ENCODE data around the gene THPO. TPM values are rescaled to one million over a fixed set of nuclear protein-coding genes. Genes with fewer than 3 reads are reported as not detected.

The THPO gene
- total and polyA plus RNA-seq, 9 of the 15 experiments (the other 6 are each of a cell fraction or from before 2014, with no cell fraction given) = 0.11 to 1.1 (median 0.35) TPM; not detected in 1

GRCh38 chr3:184351511-184352148 is 26.4 kb downstream of the THPO start:
- H3K4me2 ChIP-seq (ENCODE audit: insufficient read depth, low read length) = no peak overlapping the region
- no peak for TF ChIP-seq GMEB1 (CRISPR knock-in tag; IDR thresholded peaks at IDR 0.05)
- peak; percentile 37 for TF ChIP-seq NFIC (IDR thresholded peaks at IDR 0.05)
- H3K27me3 ChIP-seq (ENCODE audit: control insufficient read depth in 2 of 2, insufficient read depth in 2 of 2, low read length in 2 of 2) = no peaks in the 10 kb centered on the region
- peaks cover 46 to 69% of the 10 kb centered on the region in 2 experiments for H3K4me1 ChIP-seq (replicated peaks in 1 of 2; ENCODE audit: control insufficient read depth in 2 of 2, insufficient read depth in 2 of 2, low read length in 2 of 2)
- peak overlapping the region in 1 of 2 experiments; percentile 85; a peak in 1 of 4 replicates for H3K9ac ChIP-seq (ENCODE audit: insufficient read depth in 1 of 2, low read depth in 2 of 2, low read length in 2 of 2)
- DNase-seq (ENCODE audit: extremely low read depth in 1 of 4, low spot score in 3 of 4) (no peak), FAIRE-seq (no peak), ATAC-seq (no peak)
- no peaks in the 10 kb centered on the region for H4K20me1 ChIP-seq (replicated peaks; ENCODE audit: control insufficient read depth, insufficient read depth, low read length)
- H3K9me1 ChIP-seq (ENCODE audit: control insufficient read depth, insufficient read depth, low read length) = peaks cover 2% of the 10 kb centered on the region
- H3K9me3 ChIP-seq (replicated peaks; ENCODE audit: control insufficient read depth, insufficient read depth, low read depth, low read length) = no peaks in the 10 kb centered on the region
- H3K79me2 ChIP-seq (ENCODE audit: control insufficient read depth, insufficient read depth, low read length) = peaks cover 2% of the 10 kb centered on the region; the same call in 2 of the 3 replicates
- 27% methylated on average over 9 of the region's 9 CpGs for WGBS (ENCODE audit: insufficient coverage, low coverage, missing lambda C conversion rate)
- ChIA-PET POLR2A (interaction anchor here (0.7 to 2.0 kb wide), 4 partner anchors 9 to 20 kb away, joined by 3 to 6 read pairs (median 4); no protein-coding TSS in a partner anchor), CTCF (ENCODE audit: low intra/inter-chr PET ratio) (interaction anchor here (0.6 kb wide), 1 partner anchor 416 kb away, joined by 3 read pairs; no protein-coding TSS in a partner anchor)
- no peak overlapping the region for H2AFZ ChIP-seq (ENCODE audit: low read depth, low read length)
- no peak overlapping the region for H3K27ac ChIP-seq (ENCODE audit: extremely low read depth, low read depth, low read length)
- no peak overlapping the region for H3K4me3 ChIP-seq
- BruUV-seq (replicated peaks) = no TSS peak
- peaks cover 71% of the 10 kb centered on the region; the same call in 2 of the 3 replicates for H3K36me3 ChIP-seq (ENCODE audit: control insufficient read depth, insufficient read depth, low read length)
- in situ Hi-C loops (cut with MboI) (no loop called here), intact Hi-C loops (cut with micrococcal nuclease) (no loop called here)

- in situ Hi-C loops (cut with MboI) (no loop called here), intact Hi-C loops (cut with micrococcal nuclease) (no loop called here)
- Histone ChIP-seq H3K27me3 (ENCODE audit: control insufficient read depth in 2 of 2, insufficient read depth in 2 of 2, low read length in 2 of 2) (no peaks in the 10 kb centered on the region), H3K9me1 (ENCODE audit: control insufficient read depth, insufficient read depth, low read length) (peaks cover 6% of the 10 kb centered on the region), H3K4me2 (ENCODE audit: insufficient read depth, low read length) (no peak overlapping the region), H2AFZ (ENCODE audit: low read depth, low read length) (no peak overlapping the region), H3K36me3 (ENCODE audit: control insufficient read depth, insufficient read depth, low read length) (peaks cover 68% of the 10 kb centered on the region; the same call in 2 of the 3 replicates), H3K4me3 (no peak overlapping the region), H3K27ac (ENCODE audit: extremely low read depth, low read depth, low read length) (no peak overlapping the region), H3K79me2 (ENCODE audit: control insufficient read depth, insufficient read depth, low read length) (peaks cover 8% of the 10 kb centered on the region; the same call in 2 of the 3 replicates), H3K4me1 (replicated peaks in 1 of 2; ENCODE audit: control insufficient read depth in 2 of 2, insufficient read depth in 2 of 2, low read length in 2 of 2) (peaks cover 56 to 78% of the 10 kb centered on the region in 2 experiments), H3K9ac (ENCODE audit: insufficient read depth in 1 of 2, low read depth in 2 of 2, low read length in 2 of 2) (no peak overlapping the region), H3K9me3 (replicated peaks; ENCODE audit: control insufficient read depth, insufficient read depth, low read depth, low read length) (no peaks in the 10 kb centered on the region), H4K20me1 (replicated peaks; ENCODE audit: control insufficient read depth, insufficient read depth, low read length) (no peaks in the 10 kb centered on the region)
- FAIRE-seq (no peak), DNase-seq (ENCODE audit: extremely low read depth in 1 of 4, low spot score in 3 of 4) (no peak), ATAC-seq (no peak)
- WGBS (ENCODE audit: insufficient coverage, low coverage, missing lambda C conversion rate) = 90% methylated on average over 6 of the region's 6 CpGs
- no TSS peak for BruUV-seq (replicated peaks)
- CTCF ChIA-PET (ENCODE audit: low intra/inter-chr PET ratio) = no interaction called here
- POLR2A ChIA-PET = interaction anchor here (1.5 to 2.0 kb wide), 2 partner anchors 8 to 21 kb away, joined by 5 to 6 read pairs; no protein-coding TSS in a partner anchor
- TF ChIP-seq KDM1A (IDR thresholded peaks at IDR 0.05) = peak in 1 of 2 experiments; percentile 86; a peak in 3 of 4 replicates
- 0 out of 2 replicates have a peak, but pooled peaks have one; percentile 36 for TF ChIP-seq ADNP (tag; IDR thresholded peaks at IDR 0.05)
- TF ChIP-seq BCOR (IDR thresholded peaks at IDR 0.05) = peak; percentile 97
- no peak for TF ChIP-seq HCFC1 (IDR thresholded peaks at IDR 0.05; ENCODE audit: low read depth, low read length)
- TF ChIP-seq SMARCA5 (IDR thresholded peaks at IDR 0.05) = peak; percentile 86
- 0 out of 4 replicates have a peak, but pooled peaks of 1 of the 2 experiments have one; percentile 23 for TF ChIP-seq RCOR1 (IDR thresholded peaks at IDR 0.05; ENCODE audit: borderline replicate concordance in 1 of 2, low read depth in 2 of 2, low read length in 2 of 2)
- TF ChIP-seq ZBTB33 (CRISPR knock-in tag; IDR thresholded peaks at IDR 0.05) = 0 out of 2 replicates have a peak, but pooled peaks have one; percentile 18
- no peak for TF ChIP-seq SRSF9 (IDR thresholded peaks at IDR 0.05; ENCODE audit: borderline replicate concordance, low read depth, low read length)
- TF ChIP-seq RBM25 (IDR thresholded peaks at IDR 0.05; ENCODE audit: low read depth, low read length, severe bottlenecking) = peak; percentile 78
- peak; percentile 70 for TF ChIP-seq ZFP36 (IDR thresholded peaks at IDR 0.05; ENCODE audit: low read depth, low read length, partially characterized antibody)
Measured at GRCh38 chr3:184350618-184351017, 27.4 kb downstream of the THPO start.

Data from K562 (cell line).